Measurements from ENCODE around the gene LGALS4.
"Not testable (repeated sequence)": the region's sequence is repeated elsewhere in the genome, so short reads cannot be mapped to it uniquely, and the experiment has no call there.

Gene LGALS4

DNA sequence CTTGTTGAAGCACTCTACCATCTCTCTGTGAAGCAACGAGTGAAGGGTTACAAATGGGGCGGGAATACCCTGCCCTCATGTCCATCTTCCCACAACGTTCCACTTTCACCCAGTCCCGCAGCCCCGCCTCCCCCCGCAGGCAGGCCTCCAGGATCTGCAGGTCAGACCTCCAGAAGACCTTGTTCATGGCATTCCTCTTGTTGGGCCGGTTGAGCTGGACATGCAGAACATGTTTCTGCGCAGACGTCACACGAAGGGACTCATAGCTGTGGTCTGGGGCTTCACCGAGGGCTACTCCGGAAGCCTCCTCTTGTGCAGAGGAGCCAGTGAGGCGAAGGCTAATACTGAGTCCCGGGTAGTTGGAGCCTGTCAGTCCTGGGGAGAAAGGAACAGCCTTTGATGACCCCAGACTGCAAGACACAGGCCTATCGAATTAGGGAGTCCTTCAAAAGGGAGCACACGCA is 18.4 kb upstream of the LGALS4 start:
- DNase-seq, result peak; percentile 95
- no peaks in the 10 kb centered on the region for H3K27me3 ChIP-seq (replicated peaks)
- H3K27ac ChIP-seq, result peak overlapping the region; percentile 98
- TF ChIP-seq CTCF (IDR thresholded peaks at IDR 0.05; ENCODE audit: low read depth, low read length, missing control alignments), result no peak
- H3K36me3 ChIP-seq (replicated peaks), result peaks cover 10% of the 10 kb centered on the region
- in situ Hi-C loops (cut with HindIII; ENCODE audit: low pct_ligation_motif_present, low sequenced_read_pairs), result no loop called here
- peak overlapping the region; percentile 64 for H3K4me3 ChIP-seq (ENCODE audit: low read depth, low read length)

DNA sequence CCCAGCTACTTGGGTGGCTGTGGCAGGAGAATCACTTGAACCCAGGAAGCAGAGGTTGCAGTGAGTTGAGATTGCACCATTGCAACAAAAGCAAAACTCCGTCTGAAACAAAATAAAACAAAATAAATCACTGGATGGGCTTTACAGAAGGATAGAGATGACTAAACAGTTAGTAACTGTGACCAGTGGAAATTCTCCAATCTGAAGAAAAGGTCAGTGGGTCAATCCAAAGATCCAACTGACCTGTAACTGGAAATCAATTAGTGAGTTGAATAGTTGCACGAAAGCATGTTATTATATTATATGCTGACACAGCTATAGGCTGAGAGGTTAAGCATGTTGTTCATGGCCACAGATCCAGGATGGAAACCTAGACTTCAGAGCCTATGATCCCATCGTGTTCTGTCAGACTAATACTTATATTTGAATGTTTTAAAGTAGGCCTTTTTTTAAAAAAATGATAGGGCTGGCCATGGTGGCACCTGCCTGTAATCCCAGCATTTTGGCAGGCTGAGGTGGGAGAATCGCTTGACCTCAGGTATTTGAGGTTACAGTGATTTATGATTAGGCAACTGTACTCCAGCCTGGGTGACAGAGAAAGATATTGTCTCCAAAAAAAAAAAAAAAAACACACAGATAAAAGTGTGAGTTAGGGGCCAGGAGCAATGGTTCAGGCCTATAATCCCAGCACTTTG is 17.4 kb upstream of the LGALS4 start:
- DNase-seq, result peak; percentile 23

DNA sequence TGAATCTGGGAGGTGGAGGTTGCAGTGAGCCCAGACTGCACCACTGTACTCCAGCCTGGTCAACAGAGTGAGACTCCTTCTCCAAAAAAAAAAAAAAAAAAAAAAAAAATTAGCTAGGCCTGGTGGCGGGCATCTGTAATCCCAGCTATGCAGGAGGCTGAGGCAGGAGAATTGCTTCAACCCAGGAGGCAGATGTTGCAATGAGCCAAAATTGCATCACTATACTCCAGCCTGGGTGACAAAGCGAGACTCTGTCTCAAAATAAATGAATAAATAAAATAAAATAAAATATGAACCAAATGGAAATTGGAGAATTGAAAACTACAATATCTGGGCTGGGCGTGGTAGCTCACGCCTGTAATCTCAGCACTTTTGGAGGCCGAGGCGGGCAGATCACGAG is 16.5 kb upstream of the LGALS4 start:
- H3K36me3 ChIP-seq (replicated peaks); H3K4me3 ChIP-seq (ENCODE audit: low read depth, low read length); in situ Hi-C loops (cut with HindIII; ENCODE audit: low pct_ligation_motif_present, low sequenced_read_pairs); H3K27me3 ChIP-seq (replicated peaks): not testable (repeated sequence)
- H3K27ac ChIP-seq, result peak overlapping the region; percentile 98
- DNase-seq, result peak; percentile 17

More for the DNA sequence above, 17.4 kb upstream of the LGALS4 start:
- peak overlapping the region; percentile 98 for H3K27ac ChIP-seq
- H3K27me3 ChIP-seq (replicated peaks), result no peaks in the 10 kb centered on the region
- H3K36me3 ChIP-seq (replicated peaks), result peaks cover 2% of the 10 kb centered on the region
- in situ Hi-C loops (cut with HindIII; ENCODE audit: low pct_ligation_motif_present, low sequenced_read_pairs), result no loop called here
- TF ChIP-seq CTCF (IDR thresholded peaks at IDR 0.05; ENCODE audit: low read depth, low read length, missing control alignments), result no peak
- no peak overlapping the region for H3K4me3 ChIP-seq (ENCODE audit: low read depth, low read length)

DNA sequence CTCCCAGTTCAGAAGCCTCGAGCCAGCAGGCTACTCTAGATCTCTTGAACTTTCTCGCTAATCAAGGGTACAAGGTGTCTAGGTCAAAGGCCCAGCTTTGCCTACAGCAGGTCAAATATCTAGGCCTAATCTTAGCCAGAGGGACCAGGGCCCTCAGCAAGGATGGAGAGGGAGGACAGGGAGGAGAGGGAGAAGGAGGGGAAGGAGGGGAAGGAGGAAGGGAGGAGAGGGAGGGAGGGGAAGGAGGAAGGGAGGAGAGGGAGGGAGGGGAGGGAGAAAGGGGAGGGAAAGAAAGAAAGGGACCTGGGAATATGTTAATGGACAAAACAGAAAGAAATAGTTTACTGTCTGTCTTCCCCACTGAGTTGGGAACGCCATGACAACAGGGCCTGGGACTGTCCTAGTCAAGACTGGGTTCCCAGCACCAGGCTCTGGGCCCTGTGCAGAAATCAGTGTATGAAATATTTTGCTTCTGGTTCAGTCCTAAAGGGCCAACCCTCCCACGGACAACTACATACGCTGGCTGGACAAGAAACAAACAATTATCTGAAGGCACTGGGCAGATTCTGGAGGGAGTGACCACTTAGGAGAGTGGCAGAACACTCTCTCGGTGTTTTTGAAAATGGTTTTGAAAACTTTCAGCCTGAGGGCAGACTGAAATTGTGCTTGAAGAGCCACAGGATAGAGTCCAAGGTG is 14.3 kb upstream of the LGALS4 start:
- H3K4me3 ChIP-seq (ENCODE audit: low read depth, low read length), result no peak overlapping the region
- H3K27ac ChIP-seq, result no peak overlapping the region
- no peaks in the 10 kb centered on the region for H3K36me3 ChIP-seq (replicated peaks)
- H3K27me3 ChIP-seq (replicated peaks), result no peaks in the 10 kb centered on the region
- no peak for TF ChIP-seq CTCF (IDR thresholded peaks at IDR 0.05; ENCODE audit: low read depth, low read length, missing control alignments)
- in situ Hi-C loops (cut with HindIII; ENCODE audit: low pct_ligation_motif_present, low sequenced_read_pairs), result no loop called here
- DNase-seq, result no peak

GRCh38 chr19:38825936-38826335 is 13.2 kb upstream of the LGALS4 start:
- in situ Hi-C loops (cut with HindIII; ENCODE audit: low pct_ligation_motif_present, low sequenced_read_pairs); H3K27ac ChIP-seq; DNase-seq; H3K27me3 ChIP-seq (replicated peaks); H3K36me3 ChIP-seq (replicated peaks); H3K4me3 ChIP-seq (ENCODE audit: low read depth, low read length): not testable (repeated sequence)

DNA sequence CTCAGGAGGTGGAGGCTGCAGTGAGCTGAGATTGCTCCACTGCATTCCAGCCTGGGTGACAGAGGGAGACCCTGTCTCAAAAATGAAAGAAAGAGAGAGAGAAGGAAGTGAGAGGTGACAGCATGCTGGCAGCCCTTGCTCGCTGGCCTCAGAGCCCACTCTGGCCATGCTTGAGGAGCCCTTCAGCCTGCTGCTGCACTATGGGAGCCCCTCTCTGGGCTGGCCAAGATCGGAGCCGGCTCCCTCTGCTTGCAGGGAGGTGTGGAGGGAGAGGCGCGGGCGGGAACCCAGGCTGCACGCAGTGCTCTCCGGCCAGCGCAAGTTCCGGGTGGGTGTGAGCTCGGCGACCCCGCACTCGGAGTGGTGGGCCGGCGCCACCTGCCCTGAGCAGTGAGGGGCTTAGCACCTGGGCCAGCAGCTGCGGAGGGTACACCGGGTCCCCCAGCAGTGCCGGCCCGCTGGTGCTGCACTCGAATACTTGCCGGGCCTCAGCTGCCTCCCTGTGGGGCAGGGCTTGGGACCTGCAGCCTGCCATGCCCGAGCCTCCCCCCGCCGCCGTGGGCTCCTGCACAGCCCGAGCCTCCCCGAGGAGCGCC is 8.6 kb upstream of the LGALS4 start:
- H3K27me3 ChIP-seq (replicated peaks); H3K36me3 ChIP-seq (replicated peaks); H3K27ac ChIP-seq; in situ Hi-C loops (cut with HindIII; ENCODE audit: low pct_ligation_motif_present, low sequenced_read_pairs); H3K4me3 ChIP-seq (ENCODE audit: low read depth, low read length); DNase-seq: not testable (repeated sequence)

GRCh38 chr19:38819231-38819920 is 6.6 kb upstream of the LGALS4 start:
- H3K27me3 ChIP-seq (replicated peaks), result no peaks in the 10 kb centered on the region
- in situ Hi-C loops (cut with HindIII; ENCODE audit: low pct_ligation_motif_present, low sequenced_read_pairs), result no loop called here
- H3K4me3 ChIP-seq (ENCODE audit: low read depth, low read length), result no peak overlapping the region
- H3K27ac ChIP-seq, result no peak overlapping the region
- TF ChIP-seq CTCF (IDR thresholded peaks at IDR 0.05; ENCODE audit: low read depth, low read length, missing control alignments), result no peak
- peaks cover 6% of the 10 kb centered on the region for H3K36me3 ChIP-seq (replicated peaks)
- no peak for DNase-seq
